Left ventricle myocardium inferior (tissue), 1 donor: Measurements from ENCODE around the gene C12orf56. TPM values are rescaled to one million over a fixed set of nuclear protein-coding genes. Genes with fewer than 3 reads are reported as not detected.
"Not testable (repeated sequence)": the region's sequence is repeated elsewhere in the genome, so short reads cannot be mapped to it uniquely, and the experiment has no call there.

Experiments
- DNase-seq: peaks from one replicate; pipeline ENCODE4 v3.0.0-alpha.2; 2020
- H3K27ac ChIP-seq: fragments of 200-600 bp; replicated peaks from 2 replicates; pipeline ENCODE4 v1.8.0; 2021
- H3K27me3 ChIP-seq: fragments of 200-600 bp; 2 replicates; pipeline ENCODE4 v1.8.0; 2021; ENCODE audit warnings: low read depth
- H3K36me3 ChIP-seq: fragments of 200-600 bp; 2 replicates; pipeline ENCODE4 v1.8.0; 2021
- H3K4me1 ChIP-seq: fragments of 200-600 bp; 2 replicates; pipeline ENCODE4 v1.8.0; 2021
- H3K4me3 ChIP-seq: fragments of 200-600 bp; 2 replicates; pipeline ENCODE4 v1.8.0; 2021; ENCODE audit warnings: mild to moderate bottlenecking, moderate library complexity
- H3K9me3 ChIP-seq: fragments of 200-600 bp; replicated peaks from 2 replicates; pipeline ENCODE4 v1.8.0; 2021
- CTCF ChIP-seq: fragments of 200-600 bp; IDR thresholded peaks from 2 replicates; pipeline ENCODE4 v1.8.0; 2021; ENCODE audit warnings: antibody characterized with exemption, mild to moderate bottlenecking, borderline replicate concordance
- intact Hi-C: fragments of 100-400 bp; cut with micrococcal nuclease; formaldehyde crosslinking; loops from one replicate; pipeline ENCODE4 v1.11.0; 2022
- total RNA-seq: library from RNA; stranded (reverse); fragmentation: NEBNext Ultra II Directional; extraction: Animal tissue kit (Norgen Biotek cat#: 25700); gene quantifications from one replicate; pipeline ENCODE4 v1.2.1, GENCODE V29; 2021
- donor health status: DM: no; HTN: yes; CAD: no; lungs with severe emphysema.

C12orf56 gene
- total RNA-seq, 1 donor from 2014 or later: not detected

GRCh38 chr12:64332296-64332695, 58.3 kb downstream of the C12orf56 start:
- DNase-seq: no peak
- no peaks in the 10 kb centered on the region for H3K27me3 ChIP-seq
- intact Hi-C loops: no loop called here
- H3K36me3 ChIP-seq: no peaks in the 10 kb centered on the region
- no peak overlapping the region for H3K27ac ChIP-seq
- no peaks in the 10 kb centered on the region for H3K4me1 ChIP-seq
- H3K9me3 ChIP-seq: no peaks in the 10 kb centered on the region
- no peak overlapping the region for H3K4me3 ChIP-seq
- no peak for TF ChIP-seq CTCF

- H3K4me1 ChIP-seq, H3K9me3 ChIP-seq, H3K27ac ChIP-seq, intact Hi-C loops, H3K36me3 ChIP-seq, H3K27me3 ChIP-seq, H3K4me3 ChIP-seq, DNase-seq: not testable (repeated sequence)
These were observed 61.4 kb downstream of the C12orf56 start for GRCh38 chr12:64329031-64329710.

- no peak overlapping the region for H3K27ac ChIP-seq
- no peak for TF ChIP-seq CTCF
- intact Hi-C loops: no loop called here
- H3K9me3 ChIP-seq: peaks cover 4% of the 10 kb centered on the region
- no peaks in the 10 kb centered on the region for H3K4me1 ChIP-seq
- H3K27me3 ChIP-seq: no peaks in the 10 kb centered on the region
- H3K4me3 ChIP-seq: no peak overlapping the region
- H3K36me3 ChIP-seq: no peaks in the 10 kb centered on the region
- no peak for DNase-seq
These were observed 65.5 kb downstream of the C12orf56 start for GRCh38 chr12:64325055-64325454.

- intact Hi-C loops: no loop called here
- peaks cover 4% of the 10 kb centered on the region for H3K9me3 ChIP-seq
- TF ChIP-seq CTCF: no peak
- H3K4me3 ChIP-seq: no peak overlapping the region
- H3K27ac ChIP-seq: no peak overlapping the region
- DNase-seq: no peak
- no peaks in the 10 kb centered on the region for H3K27me3 ChIP-seq
- no peaks in the 10 kb centered on the region for H3K36me3 ChIP-seq
- no peaks in the 10 kb centered on the region for H3K4me1 ChIP-seq
These were observed 66.9 kb downstream of the C12orf56 start for GRCh38 chr12:64323476-64324225.

- TF ChIP-seq CTCF: no peak
- DNase-seq: no peak
- Histone ChIP-seq H3K36me3 (no peaks in the 10 kb centered on the region), H3K27me3 (no peaks in the 10 kb centered on the region), H3K27ac (no peak overlapping the region), H3K4me3 (no peak overlapping the region), H3K4me1 (no peaks in the 10 kb centered on the region), H3K9me3 (peaks cover 4% of the 10 kb centered on the region)
- intact Hi-C loops: no loop called here
These were observed 67.6 kb downstream of the C12orf56 start for GRCh38 chr12:64323006-64323405.

GRCh38 chr12:64320611-64321010, 69.9 kb downstream of the C12orf56 start:
- intact Hi-C loops: no loop called here
- Histone ChIP-seq H3K4me3 (no peak overlapping the region), H3K4me1 (no peaks in the 10 kb centered on the region), H3K9me3 (peaks cover 4% of the 10 kb centered on the region), H3K36me3 (no peaks in the 10 kb centered on the region), H3K27me3 (no peaks in the 10 kb centered on the region), H3K27ac (no peak overlapping the region)
- no peak for TF ChIP-seq CTCF
- no peak for DNase-seq

GRCh38 chr12:64319540-64320225, 70.9 kb downstream of the C12orf56 start:
- H3K27ac ChIP-seq, H3K27me3 ChIP-seq, DNase-seq, H3K4me3 ChIP-seq, H3K9me3 ChIP-seq, H3K36me3 ChIP-seq, H3K4me1 ChIP-seq, intact Hi-C loops: not testable (repeated sequence)
